IPS-NIHi11 (cell line): Measurements from ENCODE around the gene SRA1.

Source experiments
- DNase-seq: peaks from one replicate; pipeline ENCODE4 v3.0.0; 2012; ENCODE audit warnings: mixed read lengths, low spot score

Gene SRA1

GRCh38 chr5:140550147-140551079 is 6.9 kb downstream of the SRA1 start:
- DNase-seq = no peak

- DNase-seq = no peak
Observed at GRCh38 chr5:140549237-140550144, 7.8 kb downstream of the SRA1 start.

GRCh38 chr5:140548791-140549190 is 8.5 kb downstream of the SRA1 start:
- DNase-seq = no peak

DNA sequence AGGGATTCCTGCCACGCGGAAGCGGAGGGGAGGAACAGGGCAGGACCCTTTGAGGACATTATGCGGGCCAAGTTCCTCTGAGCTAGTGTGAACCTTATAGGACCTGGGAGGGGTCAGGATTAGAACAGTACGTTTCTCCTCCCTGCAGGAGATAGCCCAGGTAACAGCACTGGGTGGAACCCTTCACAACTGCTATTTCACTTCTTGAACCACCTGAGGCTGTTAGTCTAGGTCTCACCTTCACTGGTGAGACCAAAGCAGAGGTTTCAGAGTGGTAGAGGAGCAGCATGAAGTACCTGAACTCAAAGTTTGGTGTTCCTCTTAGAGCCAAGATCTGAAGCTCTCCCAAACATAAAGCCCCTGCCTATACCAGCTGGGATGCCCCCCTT is 9.0 kb downstream of the SRA1 start:
- no peak for DNase-seq

- peak; percentile 94 for DNase-seq
Observed at GRCh38 chr5:140547508-140548299, 9.6 kb downstream of the SRA1 start, which contains the start of gene EIF4EBP3. TSS of gene EIF4EBP3 (plus strand) at chr5:140547662. CDS start at chr5:140547738, 76 bp downstream.

DNA sequence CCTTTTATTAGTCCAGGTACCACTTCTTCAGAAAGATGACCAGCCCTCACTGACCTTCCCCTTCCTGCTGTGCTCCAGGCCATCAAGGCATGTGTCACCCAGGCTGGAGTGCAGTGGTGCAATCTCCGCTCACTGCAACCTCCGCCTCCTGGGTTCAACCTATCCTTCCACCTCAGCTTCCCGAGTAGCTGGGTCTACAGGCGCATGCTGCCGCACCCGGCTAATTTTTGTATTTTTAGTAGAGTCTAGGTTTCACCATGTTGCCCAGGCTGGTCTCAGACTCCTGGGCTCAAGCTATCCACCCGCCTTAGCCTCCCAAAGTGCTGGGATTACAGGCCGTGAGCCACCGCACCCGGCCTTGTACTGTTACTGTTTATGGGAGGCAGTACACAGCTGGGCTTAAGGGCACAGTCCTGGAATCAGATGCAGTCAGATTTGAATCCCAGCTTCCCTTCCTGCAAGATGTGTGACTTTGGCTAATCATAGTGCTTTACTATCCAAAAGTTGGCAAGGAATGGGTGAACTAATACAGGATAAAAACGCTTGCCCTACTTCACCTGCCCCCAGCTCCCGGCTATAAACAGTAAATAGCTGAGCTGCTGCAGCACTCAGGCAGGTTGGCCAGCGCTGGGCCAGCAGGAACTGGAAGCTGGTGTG is 10.3 kb downstream of the SRA1 start:
- no peak for DNase-seq

GRCh38 chr5:140545606-140546005 is 11.7 kb downstream of the SRA1 start:
- DNase-seq = no peak

DNA sequence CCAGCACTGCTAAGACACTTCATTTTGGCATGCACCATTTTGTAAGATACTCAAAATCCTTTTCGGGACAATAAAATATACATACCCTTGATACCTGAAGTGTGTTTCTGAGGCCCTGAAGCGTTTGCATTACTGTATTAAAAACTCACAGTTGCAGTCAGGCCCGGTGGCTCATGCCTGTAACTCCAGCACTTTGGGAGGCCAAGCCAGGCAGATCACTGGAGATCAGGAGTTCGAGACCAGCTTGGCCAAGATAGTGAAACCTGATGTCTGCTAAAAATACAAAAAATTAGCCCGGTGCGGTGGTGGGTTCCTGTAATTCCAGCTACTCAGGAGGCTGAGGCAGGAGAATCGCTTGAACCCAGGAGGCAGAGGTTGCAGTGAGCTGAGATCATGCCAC is 12.3 kb downstream of the SRA1 start:
- no peak for DNase-seq

GRCh38 chr5:140542972-140543371 is 14.3 kb downstream of the SRA1 start:
- no peak for DNase-seq

DNA sequence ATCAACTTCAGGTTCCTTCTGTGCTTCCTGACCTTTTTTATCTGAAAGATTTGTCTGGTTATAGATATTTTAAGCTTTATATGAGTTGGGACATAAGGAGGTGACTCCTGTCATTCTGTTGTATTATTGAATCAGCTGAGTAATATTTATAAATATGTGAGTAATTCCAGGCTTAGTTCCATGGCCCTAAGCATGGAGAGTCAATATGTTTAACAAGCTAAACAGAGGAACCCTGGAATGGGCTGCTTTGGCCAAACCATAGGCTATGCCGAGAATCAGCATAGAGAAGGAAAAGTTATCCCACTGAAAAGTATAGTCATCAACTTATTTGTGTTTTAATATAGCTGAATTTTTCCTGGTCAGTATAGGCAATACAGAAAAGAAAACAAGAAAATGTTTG is 17.0 kb downstream of the SRA1 start:
- DNase-seq = no peak

DNA sequence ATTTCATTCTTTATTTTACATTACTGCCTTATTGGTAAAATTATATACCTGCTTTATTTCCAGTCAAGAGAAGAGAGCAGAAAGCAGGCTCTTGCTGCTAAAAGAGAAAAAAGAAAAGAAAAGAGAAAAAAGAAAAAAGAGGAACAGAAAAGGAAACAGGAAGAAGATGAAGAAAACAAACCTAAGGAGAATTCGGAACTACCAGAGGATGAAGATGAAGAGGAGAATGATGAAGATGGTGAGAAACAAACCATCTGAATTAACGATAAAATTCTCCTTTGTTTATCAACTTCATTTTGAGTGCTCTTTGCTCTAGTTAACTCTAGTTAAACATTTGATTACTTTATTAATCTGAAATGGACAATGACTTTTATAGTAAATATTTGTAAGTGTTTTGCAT is 33.3 kb downstream of the SRA1 start:
- no peak for DNase-seq

GRCh38 chr5:140513124-140513523 is 44.1 kb downstream of the SRA1 start:
- DNase-seq = no peak

- DNase-seq = no peak
Observed at GRCh38 chr5:140509898-140510297, 47.4 kb downstream of the SRA1 start.

DNA sequence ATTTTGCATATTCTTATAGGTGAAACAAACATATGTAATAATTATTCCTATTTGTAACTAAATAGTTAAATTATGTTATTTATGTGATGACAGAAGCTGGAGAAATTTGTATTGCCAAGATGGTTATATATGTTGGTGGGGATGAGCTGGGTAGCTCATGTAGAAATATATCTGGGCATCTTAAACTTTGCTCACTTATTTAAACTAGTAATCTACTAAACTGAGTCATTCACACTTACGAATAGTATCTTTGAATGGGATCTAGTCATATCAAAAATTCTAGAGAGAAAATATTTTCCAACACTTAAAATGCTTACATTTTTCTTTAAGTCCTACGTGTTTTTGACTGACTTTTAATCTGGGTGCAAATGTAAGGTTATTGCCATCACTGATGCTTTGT is 54.4 kb downstream of the SRA1 start:
- DNase-seq = no peak
